GM12878 (cell line): ENCODE results near the gene CHCHD1. TPM values are rescaled to one million over a fixed set of nuclear protein-coding genes. Genes with fewer than 3 reads are reported as not detected.
A peak's percentile ranks its signal among the peaks of the same experiment; 100 is the strongest.

ENCODE experiments used
- ATAC-seq: fragments of 200-7000 bp; cut with Tn5 transposase; 3 replicates; pipeline ENCODE4 v1.9.1; 2020; ENCODE audit warnings: mild to moderate bottlenecking, moderate library complexity
- BruUV-seq: library from RNA; stranded (reverse); fragments of 400-500 nt; replicated peaks from 2 replicates; lab custom pipeline; 2021; lab: Mats Ljungman, UMichigan
- CTCF ChIA-PET: fragments of 300-600 bp; sonication (Branson Sonifier 250); formaldehyde crosslinking; extraction: SDS; loops from one replicate; lab custom pipeline; 2021; ENCODE audit warnings: inconsistent platforms; lab: Yijun Ruan, JAX
- POLR2A ChIA-PET: fragments of 350-600 bp; formaldehyde crosslinking; extraction: SDS; loops from one replicate; lab custom pipeline; 2021; ENCODE audit warnings: inconsistent platforms; lab: Charles Lee
- RAD21 ChIA-PET: fragments of 300-600 bp; sonication (Branson Sonifier 250); formaldehyde crosslinking; loops from one replicate; lab custom pipeline; 2023; ENCODE audit warnings: antibody characterized with exemption; ENCODE audit not compliant: unreplicated experiment; lab: Charles Lee
- SMC1A ChIA-PET: fragments of 300-600 bp; sonication (Branson Sonifier 250); formaldehyde crosslinking; loops from one replicate; lab custom pipeline; 2023; ENCODE audit not compliant: unreplicated experiment, uncharacterized antibody; lab: Charles Lee
- DNase-seq: peaks from one replicate; pipeline ENCODE4 v3.0.0-alpha.2; 2011; ENCODE audit warnings: low read depth, low spot score
- FAIRE-seq: peaks from 3 replicates; lab custom pipeline; 2011; peaks lifted over from hg19 to GRCh38; lab: Jason Lieb, UNC
- H2AFZ ChIP-seq: 2 replicates; pipeline ENCODE4 v1.6.0; 2011; ENCODE audit warnings: low read depth, low read length, control low read depth; ENCODE audit not compliant: control insufficient read depth
- H3K27ac ChIP-seq: 2 replicates; pipeline ENCODE4 v1.5.1; 2011; ENCODE audit warnings: control low read depth; ENCODE audit not compliant: control insufficient read depth, insufficient read depth
- H3K27me3 ChIP-seq, 2 experiments: replicated peaks in 1 of 2; 2 replicates each; pipeline versions ENCODE4 v1.6.0 to v1.6.1; 2011; ENCODE audit warnings: low read length in 1 of 2; ENCODE audit not compliant: control insufficient read depth in 2 of 2, insufficient read depth in 2 of 2
- H3K36me3 ChIP-seq, 2 experiments: 2 replicates each; pipeline ENCODE4 v1.5.1; 2011; ENCODE audit warnings: low read length in 1 of 2; ENCODE audit not compliant: control insufficient read depth in 2 of 2, insufficient read depth in 2 of 2
- H3K4me1 ChIP-seq: 2 replicates; pipeline ENCODE4 v1.6.1; 2011; ENCODE audit warnings: mild to moderate bottlenecking, low read length, moderate library complexity, mixed read lengths; ENCODE audit not compliant: control insufficient read depth, insufficient read depth
- H3K4me2 ChIP-seq: 2 replicates; pipeline ENCODE4 v1.6.0; 2011; ENCODE audit warnings: control low read depth; ENCODE audit not compliant: control insufficient read depth, insufficient read depth
- H3K4me3 ChIP-seq: fragments of 200-600 bp; sonication (generic); 2 replicates; pipeline ENCODE4 v1.5.1; 2016
- H3K79me2 ChIP-seq: 2 replicates; pipeline ENCODE4 v1.6.0; 2011; ENCODE audit warnings: low read length; ENCODE audit not compliant: control insufficient read depth, insufficient read depth
- H3K9ac ChIP-seq: 2 replicates; pipeline ENCODE4 v1.8.0; 2011; ENCODE audit warnings: low read length, control low read depth, mixed read lengths; ENCODE audit not compliant: control insufficient read depth, insufficient read depth
- H3K9me3 ChIP-seq: replicated peaks from 3 replicates; pipeline ENCODE4 v1.5.1; 2011; ENCODE audit warnings: mild to moderate bottlenecking, low read length; ENCODE audit not compliant: control insufficient read depth, insufficient read depth
- H4K20me1 ChIP-seq: 2 replicates; pipeline ENCODE4 v1.6.0; 2011; ENCODE audit not compliant: control insufficient read depth, insufficient read depth
- ASH2L ChIP-seq: fragments of 300-600, 200-600 bp; sonication (generic); IDR thresholded peaks from 2 replicates; pipeline ENCODE4 v1.6.1; 2017; ENCODE audit warnings: low read depth, mild to moderate bottlenecking, borderline replicate concordance
- CBFB ChIP-seq: IDR thresholded peaks from 2 replicates; pipeline ENCODE4 v1.6.1; 2016; ENCODE audit warnings: antibody characterized with exemption, low read depth
- FOXM1 ChIP-seq: IDR thresholded peaks from 2 replicates; pipeline ENCODE4 v1.6.1; 2012; ENCODE audit warnings: low read depth, mild to moderate bottlenecking, inconsistent platforms, low read length, moderate library complexity
- HSF1 ChIP-seq: fragments of 150-350 bp; IDR thresholded peaks from 2 replicates; pipeline ENCODE4 v1.6.1; 2014; ENCODE audit warnings: mild to moderate bottlenecking, low read depth, low read length
- KAT2A ChIP-seq: conservative IDR thresholded peaks from 2 replicates; pipeline ENCODE4 v1.6.1; 2011; ENCODE audit warnings: low read depth, low read length; ENCODE audit not compliant: control insufficient read depth
- POLR2AphosphoS5 ChIP-seq: IDR thresholded peaks from 2 replicates; pipeline ENCODE4 v1.6.1; 2011; ENCODE audit warnings: mild to moderate bottlenecking, low read length, inconsistent platforms
- RCOR1 ChIP-seq: conservative IDR thresholded peaks from 2 replicates; pipeline ENCODE4 v1.6.1; 2012; ENCODE audit warnings: low read depth, low read length, improper control_type of control experiment
- SIN3A ChIP-seq: IDR thresholded peaks from 2 replicates; pipeline ENCODE4 v1.6.1; 2012; ENCODE audit warnings: low read depth, low read length, improper control_type of control experiment
- SKIL ChIP-seq: fragments of 450-650 bp; IDR thresholded peaks from 2 replicates; pipeline ENCODE4 v1.6.1; 2017; ENCODE audit warnings: mild to moderate bottlenecking, low read depth, inconsistent platforms; ENCODE audit not compliant: poor library complexity, severe bottlenecking
- SP1 ChIP-seq: IDR thresholded peaks from one replicate; pipeline ENCODE4 v1.6.1; 2011; ENCODE audit warnings: low read depth, low read length
- SUZ12 ChIP-seq: fragments of 200-600 bp; sonication (generic); IDR thresholded peaks from one replicate; pipeline ENCODE4 v1.6.1; 2018; ENCODE audit warnings: antibody characterized with exemption, mild to moderate bottlenecking; ENCODE audit not compliant: unreplicated experiment
- TCF7 ChIP-seq: IDR thresholded peaks from 2 replicates; pipeline ENCODE4 v1.6.1; 2014; ENCODE audit warnings: antibody characterized with exemption, borderline replicate concordance
- ZNF592 ChIP-seq: fragments of 450-650 bp; IDR thresholded peaks from 2 replicates; pipeline ENCODE4 v1.6.1; 2017; ENCODE audit warnings: mild to moderate bottlenecking, moderate library complexity
- WGBS: methylation state at CpG from one replicate; pipeline ENCODE4 v1.1.6; 2016; ENCODE audit warnings: low lambda C conversion rate; ENCODE audit not compliant: insufficient replicate concordance, insufficient coverage; ENCODE audit errors: missing lambda C conversion rate; 5-methylcytosine and 5-hydroxymethylcytosine counted together
- in situ Hi-C: fragments of 300-500 bp; cut with MboI; formaldehyde crosslinking; loops from 9 replicates; pipeline ENCODE4 v1.14.3; 2018; ENCODE audit warnings: mixed read lengths
- intact Hi-C: fragments of 100-400 bp; cut with micrococcal nuclease; formaldehyde crosslinking; loops from one replicate; pipeline ENCODE4 v1.14.2; 2022; ENCODE audit not compliant: unreplicated experiment
- polyA plus RNA-seq, 11 experiments: library from polyadenylated mRNA; depleted of rRNA in 4 of 11; unstranded in 6 of 11; stranded (reverse) in 5 of 11; fragments of >200 nt; fragmentation: Nextera tagmentation in 4 of 11; fragmentation: Illumina TruSeq in 1 of 11; extraction: Ambion mirVana in 4 of 11; extraction: Trizol in 1 of 11; gene quantifications; 1 replicate in 1 of 11; 2 replicates in 10 of 11; pipeline versions ENCODE4 v1.2.1 to v1.2.3, GENCODE V29; 2011 to 2016; ENCODE audit warnings: inconsistent platforms in 2 of 11, missing spikeins in 2 of 11, low read depth in 1 of 11
- total RNA-seq, 4 experiments: library from RNA; depleted of rRNA in 3 of 4; stranded (reverse); fragments of >200 nt in 3 of 4; fragmentation: Illumina TruSeq in 1 of 4; extraction: Trizol in 1 of 4; gene quantifications; 2 replicates each; pipeline versions ENCODE4 v1.2.1 to v1.2.3, GENCODE V29; 2013 to 2021

The CHCHD1 gene
- total and polyA plus RNA-seq, 10 of the 15 experiments (the other 5 are each of a cell fraction or from before 2014, with no cell fraction given): 35.0 to 132 (median 70.0) TPM

GRCh38 chr10:73803680-73804286, 21.9 kb downstream of the CHCHD1 start (continued):
- TF ChIP-seq KAT2A (no peak), SKIL (peak; percentile 14), ASH2L (no peak), RCOR1 (no peak), SUZ12 (no peak), SIN3A (no peak)

GRCh38 chr10:73806176-73806950, 24.5 kb downstream of the CHCHD1 start:
- peaks cover 20 to 27% of the 10 kb centered on the region in 2 experiments; a peak in 3 of 4 replicates for H3K36me3 ChIP-seq
- H2AFZ ChIP-seq: no peak overlapping the region
- ChIA-PET SMC1A (interaction anchor here (0.7 to 3.4 kb wide), 6 partner anchors 19 to 73 kb away, joined by 3 to 14 read pairs (median 4); partner anchors contain the start of gene CHCHD1), RAD21 (interaction anchor here (1.0 kb wide), 1 partner anchor 73 kb away, joined by 3 read pairs; no protein-coding TSS in a partner anchor), POLR2A (interaction anchor here (0.9 kb wide), 1 partner anchor 251 kb away, joined by 3 read pairs; no protein-coding TSS in a partner anchor), CTCF (interaction anchor here (0.8 to 4.0 kb wide), 3 partner anchors 19 to 33 kb away, joined by 3 to 19 read pairs (median 3); a partner anchor contains a TSS)
- no peak overlapping the region for H3K27ac ChIP-seq
- no peak overlapping the region for H3K4me3 ChIP-seq
- DNase-seq (no peak), ATAC-seq (no peak), FAIRE-seq (no peak)
- H3K9me3 ChIP-seq: no peaks in the 10 kb centered on the region
- TF ChIP-seq HSF1: no peak
- no peak for TF ChIP-seq POLR2AphosphoS5
- TF ChIP-seq TCF7: no peak
- no peak for TF ChIP-seq SP1
- TF ChIP-seq CBFB: no peak
- TF ChIP-seq FOXM1: no peak
- no peak for TF ChIP-seq ZNF592
- TF ChIP-seq SIN3A: no peak
- peaks cover 32% of the 10 kb centered on the region for H3K4me1 ChIP-seq
- peak overlapping the region; percentile 15; the same call in 1 of the 2 replicates for H3K4me2 ChIP-seq
- H3K27me3 ChIP-seq: no peaks in the 10 kb centered on the region
- over 99% methylated on average over 14 of the region's 14 CpGs for WGBS
- no TSS peak for BruUV-seq
- in situ Hi-C loops: no loop called here
- intact Hi-C loops: no loop called here
- H4K20me1 ChIP-seq: no peaks in the 10 kb centered on the region
- peaks cover 31% of the 10 kb centered on the region for H3K79me2 ChIP-seq
- H3K9ac ChIP-seq: no peak overlapping the region
